K562 (cell line): ENCODE data around the gene TBC1D7. TPM values are rescaled to one million over a fixed set of nuclear protein-coding genes. Genes with fewer than 3 reads are reported as not detected.

Source experiments
- CHCHD3 ChIP-seq: fragments of 250-450 bp; sonication (Bioruptor Pico); IDR thresholded peaks from 2 replicates; pipeline ENCODE4 v2.1.2; 2022; ENCODE audit warnings: mild to moderate bottlenecking
- CSDE1 ChIP-seq, 2 experiments: fragments of 450-650 bp; IDR thresholded peaks; 2 replicates each; pipeline ENCODE4 v1.6.1; 2016; ENCODE audit warnings: mild to moderate bottlenecking in 1 of 2
- EP300 ChIP-seq: IDR thresholded peaks from 2 replicates; pipeline ENCODE4 v1.6.1; 2012; ENCODE audit warnings: low read length, improper control_type of control experiment
- MCM3 ChIP-seq: fragments of 450-650 bp; IDR thresholded peaks from 2 replicates; pipeline ENCODE4 v1.6.1; 2016
- RHOXF2B ChIP-seq: fragments of 250-450 bp; sonication (Bioruptor Pico); conservative IDR thresholded peaks from 2 replicates; pipeline ENCODE4 v1.5.1; 2021
- SP1 ChIP-seq: sonication (generic); formaldehyde crosslinking; IDR thresholded peaks from 2 replicates; pipeline ENCODE4 v1.8.1; 2022; ENCODE audit warnings: mild to moderate bottlenecking, missing genetic modification reagents
- ZNF23 ChIP-seq: fragments of 250-450 bp; sonication (Bioruptor Pico); IDR thresholded peaks from 2 replicates; pipeline ENCODE4 v1.4.0; 2020; ENCODE audit warnings: mild to moderate bottlenecking
- ZNF263 ChIP-seq: sonication (generic); formaldehyde crosslinking; IDR thresholded peaks from 2 replicates; pipeline ENCODE4 v1.8.0; 2022; ENCODE audit warnings: mild to moderate bottlenecking, missing genetic modification reagents, borderline replicate concordance
- ZNF764 ChIP-seq: fragments of 250-450 bp; sonication (Bioruptor Pico); IDR thresholded peaks from 2 replicates; pipeline ENCODE4 v1.4.0; 2020; ENCODE audit warnings: low read depth, mild to moderate bottlenecking, moderate library complexity
- polyA plus RNA-seq, 8 experiments: library from polyadenylated mRNA; depleted of rRNA in 4 of 8; stranded (reverse) in 5 of 8; unstranded in 3 of 8; fragments of >200 nt; fragmentation: Nextera tagmentation in 2 of 8; fragmentation: Illumina TruSeq in 1 of 8; extraction: Ambion mirVana in 2 of 8; extraction: Trizol in 1 of 8; gene quantifications; 2 replicates each; pipeline versions ENCODE4 v1.2.1 to v1.2.3, GENCODE V29; 2011 to 2014; ENCODE audit warnings: inconsistent platforms in 1 of 8, missing spikeins in 1 of 8
- total RNA-seq, 7 experiments: library from RNA; depleted of rRNA in 6 of 7; stranded (reverse); fragments of >200 nt in 6 of 7; fragmentation: Illumina TruSeq in 2 of 7; extraction: Trizol in 2 of 7; gene quantifications; 2 replicates each; pipeline versions ENCODE4 v1.2.1 to v1.2.3, GENCODE V29; 2011 to 2021; ENCODE audit warnings: low replicate concordance in 1 of 7
- TF ChIP-seq, protein P1 (sequence below): fragments of 250-450 bp; sonication (Bioruptor Pico); IDR thresholded peaks from 2 replicates; pipeline ENCODE4 v1.5.0; 2021; ENCODE audit warnings: mild to moderate bottlenecking, moderate library complexity
- TF ChIP-seq, protein P2 (sequence below): fragments of 450-650 bp; IDR thresholded peaks from 2 replicates; pipeline ENCODE4 v1.6.1; 2016; ENCODE audit warnings: mild to moderate bottlenecking

TBC1D7 gene
- total and polyA plus RNA-seq, 9 of the 15 experiments (the other 6 are each of a cell fraction or from before 2014, with no cell fraction given): 49.4 to 107 (median 61.1) TPM

DNA sequence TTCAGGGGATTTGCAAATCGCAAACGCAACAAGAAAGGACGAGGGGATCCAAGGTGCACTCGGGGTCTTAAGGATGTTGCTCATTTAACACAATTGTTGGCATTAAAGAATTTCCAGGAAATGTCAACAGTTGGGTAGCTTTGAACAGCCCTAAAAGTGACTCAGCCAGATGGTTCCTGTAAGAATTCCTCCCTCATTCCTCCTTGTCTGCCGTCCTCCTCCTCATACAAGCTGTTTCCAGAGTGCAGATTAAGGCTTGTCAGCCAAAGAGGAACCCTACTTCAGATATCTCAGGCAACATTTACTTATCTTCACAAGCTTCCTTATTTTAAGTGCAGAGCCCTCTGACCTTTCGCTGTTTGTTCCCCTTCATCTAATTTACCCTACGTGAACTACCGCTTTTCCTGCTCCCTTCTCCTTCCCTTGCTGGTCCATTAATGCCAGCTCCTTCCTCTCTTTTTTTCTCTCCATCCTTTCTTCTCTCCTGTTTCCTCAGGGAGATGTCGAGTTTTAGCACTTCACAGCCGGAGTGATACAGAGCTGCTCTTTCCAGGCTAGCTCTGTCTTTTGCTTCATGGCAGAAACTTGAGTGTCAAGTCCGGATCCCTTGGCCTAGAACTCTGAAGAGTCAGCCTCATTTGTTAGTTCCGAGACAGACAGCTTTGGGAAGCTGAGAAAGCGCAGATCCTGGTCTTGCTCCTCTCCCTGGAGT lies 26.1 kb upstream of the TBC1D7 start (continued):
- TF ChIP-seq, protein P1, sequence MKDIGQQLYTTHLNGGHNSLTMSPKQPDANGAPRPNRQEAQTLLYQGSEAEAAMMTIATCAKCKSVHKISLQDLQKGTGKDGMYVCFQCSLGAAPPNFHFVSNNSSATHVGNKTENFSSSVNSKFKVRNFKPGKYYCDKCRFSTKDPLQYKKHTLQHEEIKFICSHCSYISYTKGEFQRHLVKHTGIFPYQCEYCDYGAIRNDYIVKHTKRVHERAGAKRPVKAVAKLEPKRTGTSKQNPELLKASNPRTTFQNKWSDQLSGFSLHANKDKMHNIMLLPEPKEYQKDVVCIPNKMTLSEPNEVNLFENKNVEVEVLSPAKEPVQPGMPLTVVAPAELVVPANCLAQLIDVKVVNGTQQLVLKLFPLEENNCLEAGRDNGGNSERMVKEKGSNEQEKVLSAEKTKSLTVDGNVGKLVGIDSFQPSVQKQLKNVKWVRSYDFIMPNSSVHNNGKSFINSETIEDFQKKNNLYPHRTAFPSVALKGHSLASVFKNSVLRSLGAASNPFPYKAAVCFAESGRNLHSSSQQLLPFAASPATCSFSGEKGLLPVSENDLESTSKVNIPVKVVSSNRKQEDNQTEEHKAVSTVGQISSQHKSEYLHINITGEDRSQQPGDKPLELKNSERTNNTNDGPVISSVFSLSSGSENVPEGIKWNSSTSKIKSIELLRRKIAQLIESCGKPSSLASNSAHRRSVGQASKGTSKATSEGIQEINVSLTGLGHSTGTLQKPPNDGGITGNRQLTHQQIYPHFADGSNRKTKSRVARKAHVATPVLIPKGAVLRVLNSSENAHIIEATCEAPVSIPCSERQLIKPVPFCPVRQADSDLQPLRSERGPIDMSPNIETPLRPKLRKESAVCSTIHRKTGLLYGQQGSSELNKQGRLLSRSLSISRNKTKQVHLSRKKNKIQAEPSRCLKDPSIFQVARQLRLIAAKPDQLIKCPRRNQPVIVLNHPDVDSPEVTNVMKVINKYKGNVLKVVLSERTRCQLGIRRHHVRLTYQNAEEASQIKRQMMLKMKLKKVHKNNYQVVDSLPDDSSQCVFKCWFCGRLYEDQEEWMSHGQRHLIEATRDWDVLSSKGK (CRISPR knock-in tag): no peak
- TF ChIP-seq, protein P2, sequence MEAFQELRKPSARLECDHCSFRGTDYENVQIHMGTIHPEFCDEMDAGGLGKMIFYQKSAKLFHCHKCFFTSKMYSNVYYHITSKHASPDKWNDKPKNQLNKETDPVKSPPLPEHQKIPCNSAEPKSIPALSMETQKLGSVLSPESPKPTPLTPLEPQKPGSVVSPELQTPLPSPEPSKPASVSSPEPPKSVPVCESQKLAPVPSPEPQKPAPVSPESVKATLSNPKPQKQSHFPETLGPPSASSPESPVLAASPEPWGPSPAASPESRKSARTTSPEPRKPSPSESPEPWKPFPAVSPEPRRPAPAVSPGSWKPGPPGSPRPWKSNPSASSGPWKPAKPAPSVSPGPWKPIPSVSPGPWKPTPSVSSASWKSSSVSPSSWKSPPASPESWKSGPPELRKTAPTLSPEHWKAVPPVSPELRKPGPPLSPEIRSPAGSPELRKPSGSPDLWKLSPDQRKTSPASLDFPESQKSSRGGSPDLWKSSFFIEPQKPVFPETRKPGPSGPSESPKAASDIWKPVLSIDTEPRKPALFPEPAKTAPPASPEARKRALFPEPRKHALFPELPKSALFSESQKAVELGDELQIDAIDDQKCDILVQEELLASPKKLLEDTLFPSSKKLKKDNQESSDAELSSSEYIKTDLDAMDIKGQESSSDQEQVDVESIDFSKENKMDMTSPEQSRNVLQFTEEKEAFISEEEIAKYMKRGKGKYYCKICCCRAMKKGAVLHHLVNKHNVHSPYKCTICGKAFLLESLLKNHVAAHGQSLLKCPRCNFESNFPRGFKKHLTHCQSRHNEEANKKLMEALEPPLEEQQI: no peak
- TF ChIP-seq ZNF764 (CRISPR knock-in tag) (no peak), RHOXF2B (CRISPR knock-in tag) (no peak), CHCHD3 (CRISPR knock-in tag) (no peak), MCM3 (no peak), ZNF23 (no peak), ZNF263 (CRISPR knock-in tag) (peak; percentile 91), EP300 (peak; percentile 94), SP1 (peak; percentile 47; the same call in 1 of the 2 replicates), CSDE1 (IDR thresholded peaks at IDR 0.05) (no peak)
